Lung (tissue), 12 donors: ENCODE data around the gene SF3B5. TPM values are rescaled to one million over a fixed set of nuclear protein-coding genes. Genes with fewer than 3 reads are reported as not detected.

Experiments used
- ATAC-seq: fragments of 200-7000 bp; cut with Tn5 transposase; one replicate; pipeline ENCODE4 v1.9.1; 2020; ENCODE audit warnings: moderate number of reproducible peaks; ENCODE audit not compliant: insufficient read depth, low FRiP score
- DNase-seq, 3 donors: peaks; one replicate each; pipeline ENCODE4 v3.0.0-alpha.2; 2013 to 2017
- H3K27ac ChIP-seq, 2 donors: one replicate each; pipeline ENCODE4 v1.5.1; 2013; ENCODE audit warnings: mild to moderate bottlenecking in 2 of 2, moderate library complexity in 2 of 2, control low read depth in 1 of 2, inconsistent platforms in 1 of 2, low read depth in 1 of 2, low read length in 1 of 2
- H3K27me3 ChIP-seq, 3 donors: one replicate each; pipeline ENCODE4 v1.5.1; 2013; ENCODE audit warnings: low read length in 2 of 3; ENCODE audit not compliant: control insufficient read depth in 3 of 3, insufficient read depth in 3 of 3
- H3K36me3 ChIP-seq, 4 donors: one replicate each; pipeline ENCODE4 v1.5.1; 2013; ENCODE audit warnings: low read length in 4 of 4, mild to moderate bottlenecking in 1 of 4, moderate library complexity in 1 of 4; ENCODE audit not compliant: control insufficient read depth in 4 of 4, insufficient read depth in 4 of 4
- H3K4me1 ChIP-seq, 5 donors: one replicate each; pipeline ENCODE4 v1.5.1; 2013; ENCODE audit warnings: low read length in 5 of 5, mild to moderate bottlenecking in 2 of 5, moderate library complexity in 1 of 5; ENCODE audit not compliant: control insufficient read depth in 5 of 5, insufficient read depth in 5 of 5
- H3K4me3 ChIP-seq: one replicate; pipeline ENCODE4 v1.5.1; 2013; ENCODE audit warnings: mild to moderate bottlenecking, control low read depth, moderate library complexity
- H3K9ac ChIP-seq, 2 donors: one replicate each; pipeline ENCODE4 v1.5.1; 2013; ENCODE audit warnings: low read length in 2 of 2, control low read depth in 1 of 2; ENCODE audit not compliant: insufficient read depth in 1 of 2
- H3K9me3 ChIP-seq, 4 donors: one replicate each; pipeline ENCODE4 v1.5.1; 2013; ENCODE audit warnings: low read length in 3 of 4, mild to moderate bottlenecking in 1 of 4, moderate library complexity in 1 of 4; ENCODE audit not compliant: control insufficient read depth in 4 of 4, insufficient read depth in 3 of 4
- CTCF ChIP-seq: IDR thresholded peaks from 2 replicates; pipeline ENCODE4 v1.5.1; 2012; ENCODE audit warnings: mild to moderate bottlenecking; ENCODE audit errors: control extremely low read depth, extremely low read depth
- WGBS, 2 donors: extraction: QIAGEN DNeasy Blood & Tissue Kit; methylation state at CpG; one replicate each; pipeline ENCODE4 v1.1.7; 2013; 5-methylcytosine and 5-hydroxymethylcytosine counted together
- polyA plus RNA-seq, 2 donors: library from polyadenylated mRNA; stranded (reverse); fragments of 200-250 nt; gene quantifications; one replicate each; pipeline ENCODE4 v1.2.1, GENCODE V29; 2013
- total RNA-seq, 2 donors: library from RNA; depleted of rRNA in 1 of 2; stranded (reverse); fragments of >200 nt in 1 of 2; gene quantifications; one replicate each; pipeline ENCODE4 v1.2.1, GENCODE V29; 2014 to 2021
- donor health status: control.
- donor health status: control.
- donor health status: Bipolar disorder and iron deficiency.
- donor health status: healthy.
- donor health status: DM: yes; HTN: yes; CAD: no.

The SF3B5 gene
- total and polyA plus RNA-seq, 4 donors, result 36.3 to 251 (median 162) TPM

- TF ChIP-seq CTCF, result no peak
- no peak overlapping the region for H3K27ac ChIP-seq
- WGBS, 2 donors, result 70 to 72% methylated on average over 6 of the region's 6 CpGs
- DNase-seq (peak in 1 of 3 donors; percentile 5), ATAC-seq (no peak)
- peaks cover 0 to 14% (median 0%) of the 10 kb centered on the region in 5 donors for H3K4me1 ChIP-seq
- H3K36me3 ChIP-seq, result no peaks in the 10 kb centered on the region
- H3K9me3 ChIP-seq, result no peaks in the 10 kb centered on the region
- no peak overlapping the region for H3K4me3 ChIP-seq
- no peak overlapping the region for H3K9ac ChIP-seq
- peaks cover 0 to 45% (median 39%) of the 10 kb centered on the region in 3 donors for H3K27me3 ChIP-seq
These were observed 28.5 kb downstream of the SF3B5 start for GRCh38 chr6:144066741-144067484.

- Histone ChIP-seq H3K9me3 (no peaks in the 10 kb centered on the region), H3K9ac (no peak overlapping the region), H3K27ac (no peak overlapping the region), H3K4me3 (no peak overlapping the region), H3K4me1 (peaks cover 0 to 14% (median 0%) of the 10 kb centered on the region in 5 donors), H3K27me3 (peaks cover 0 to 44% (median 41%) of the 10 kb centered on the region in 3 donors), H3K36me3 (no peaks in the 10 kb centered on the region)
- ATAC-seq (no peak), DNase-seq (no peak)
- no peak for TF ChIP-seq CTCF
- 77 to 84% methylated on average over 4 of the region's 4 CpGs for WGBS, 2 donors
These were observed 29.1 kb downstream of the SF3B5 start for GRCh38 chr6:144066255-144066654.

- no peak overlapping the region for H3K4me3 ChIP-seq
- 59 to 66% methylated on average over 9 of the region's 9 CpGs for WGBS, 2 donors
- H3K27me3 ChIP-seq, result peaks cover 0 to 50% (median 41%) of the 10 kb centered on the region in 3 donors
- no peak for TF ChIP-seq CTCF
- DNase-seq (peak in 2 of 3 donors; percentile 13 to 32), ATAC-seq (no peak)
- H3K9me3 ChIP-seq, result no peaks in the 10 kb centered on the region
- no peak overlapping the region for H3K9ac ChIP-seq
- H3K27ac ChIP-seq, result no peak overlapping the region
- H3K4me1 ChIP-seq, result peaks cover 0 to 14% (median 0%) of the 10 kb centered on the region in 5 donors
- H3K36me3 ChIP-seq, result no peaks in the 10 kb centered on the region
These were observed 30.1 kb downstream of the SF3B5 start for GRCh38 chr6:144065213-144065660.
